NOMO-1 treated with dmso at 0.1 percent for 144 hours (cell line): ENCODE results near the gene SERPINB6.
A peak's percentile ranks its signal among the peaks of the same experiment; 100 is the strongest.
"Not testable (repeated sequence)": the region's sequence is repeated elsewhere in the genome, so short reads cannot be mapped to it uniquely, and the experiment has no call there.

Source experiments
- DNase-seq: peaks from one replicate; lab custom pipeline; 2025; ENCODE audit not compliant: unreplicated experiment; lab: John Stamatoyannopoulos, UW

Gene SERPINB6

DNA sequence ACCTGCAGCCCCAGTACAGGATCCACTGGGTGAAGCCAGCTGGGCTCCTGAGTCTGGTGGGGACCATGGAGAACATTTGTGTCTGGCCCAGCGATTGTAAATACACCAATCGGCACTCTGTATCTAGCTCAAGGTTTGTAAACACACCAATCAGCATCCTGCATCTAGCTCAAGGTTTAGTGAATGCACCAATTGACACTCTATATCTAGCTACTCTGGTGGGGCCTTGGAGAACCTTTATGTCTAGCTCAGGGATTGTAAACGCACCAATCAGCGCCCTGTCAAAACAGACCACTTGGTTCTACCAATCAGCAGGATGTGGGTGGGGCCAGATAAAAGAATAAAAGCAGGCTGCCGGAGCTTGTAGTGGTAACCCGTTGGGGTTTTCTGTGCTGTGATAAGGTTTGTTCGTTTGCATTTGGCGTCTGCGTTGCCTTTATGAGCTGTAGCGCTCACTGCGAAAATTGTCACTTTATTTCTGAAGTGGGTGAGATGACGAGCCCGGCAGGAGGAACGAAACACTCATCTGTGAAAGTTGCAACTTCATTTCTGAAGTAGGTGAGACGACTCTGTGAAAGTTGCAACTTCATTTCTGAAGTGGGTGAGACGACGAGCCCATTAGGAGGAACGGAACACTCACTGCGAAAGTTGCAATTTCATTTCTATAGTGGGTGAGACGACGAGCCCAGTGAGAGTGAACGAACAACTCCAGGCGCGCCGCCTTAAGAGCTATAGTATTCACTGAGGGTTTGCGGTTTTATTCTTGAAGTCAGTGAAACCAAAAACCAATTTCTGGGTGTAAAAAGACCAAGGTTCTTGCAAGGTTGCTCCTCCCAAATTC is 31.1 kb downstream of the SERPINB6 start:
- peak; percentile 4 for DNase-seq

DNA sequence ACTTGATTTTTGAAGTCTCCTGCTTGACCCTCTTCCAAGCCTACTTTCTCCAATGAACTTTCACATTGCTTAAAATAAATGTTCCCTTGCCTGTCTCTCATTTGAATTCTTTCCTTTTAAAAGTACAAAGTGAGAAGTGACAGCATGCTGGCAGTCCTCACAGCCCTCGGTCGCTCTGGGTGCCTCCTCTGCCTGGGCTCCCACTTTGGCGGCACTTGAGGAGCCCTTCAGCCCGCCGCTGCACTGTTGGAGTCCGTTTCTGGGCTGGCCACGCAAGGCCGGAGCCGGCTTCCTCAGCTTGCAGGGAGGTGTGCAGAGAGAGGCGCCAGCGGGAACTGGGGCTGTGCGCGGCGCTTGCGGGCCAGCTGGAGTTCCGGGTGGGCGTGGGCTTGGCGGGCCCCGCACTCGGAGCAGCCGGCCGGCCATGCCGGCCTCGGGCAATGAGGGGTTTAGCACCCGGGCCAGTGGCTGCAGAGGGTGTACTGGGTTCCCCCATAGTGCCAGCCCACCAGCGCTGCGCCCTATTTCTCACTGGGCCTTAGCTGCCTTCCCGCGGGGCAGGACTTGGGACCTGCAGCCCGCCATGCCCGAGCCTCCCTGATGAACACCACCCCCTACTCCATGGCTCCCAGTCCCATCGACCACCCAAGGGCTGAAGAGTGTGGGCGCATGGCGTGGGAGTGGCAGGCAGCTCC is 31.9 kb downstream of the SERPINB6 start:
- no peak for DNase-seq

DNA sequence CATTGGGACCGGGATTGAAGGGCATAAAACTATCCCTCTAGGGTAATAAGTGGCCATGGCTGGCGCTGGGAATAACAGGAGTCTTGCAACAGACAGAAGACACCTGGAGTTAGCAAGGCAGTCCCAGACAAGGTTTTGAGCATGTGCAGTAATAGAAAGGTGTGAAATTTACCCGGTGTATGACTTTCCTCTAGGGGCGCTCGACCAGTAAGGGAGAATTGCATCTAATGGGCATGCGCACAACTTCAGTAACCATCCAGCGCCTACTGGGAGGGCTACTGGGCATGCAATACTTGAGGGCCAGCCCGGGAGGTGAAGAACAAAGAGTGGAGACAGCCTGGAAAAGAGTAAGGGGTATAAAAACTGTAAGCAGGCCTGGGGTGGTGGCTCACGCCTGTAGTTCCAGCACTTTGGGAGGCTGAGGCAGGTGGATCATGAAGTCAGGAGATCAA is 32.7 kb downstream of the SERPINB6 start:
- no peak for DNase-seq

DNA sequence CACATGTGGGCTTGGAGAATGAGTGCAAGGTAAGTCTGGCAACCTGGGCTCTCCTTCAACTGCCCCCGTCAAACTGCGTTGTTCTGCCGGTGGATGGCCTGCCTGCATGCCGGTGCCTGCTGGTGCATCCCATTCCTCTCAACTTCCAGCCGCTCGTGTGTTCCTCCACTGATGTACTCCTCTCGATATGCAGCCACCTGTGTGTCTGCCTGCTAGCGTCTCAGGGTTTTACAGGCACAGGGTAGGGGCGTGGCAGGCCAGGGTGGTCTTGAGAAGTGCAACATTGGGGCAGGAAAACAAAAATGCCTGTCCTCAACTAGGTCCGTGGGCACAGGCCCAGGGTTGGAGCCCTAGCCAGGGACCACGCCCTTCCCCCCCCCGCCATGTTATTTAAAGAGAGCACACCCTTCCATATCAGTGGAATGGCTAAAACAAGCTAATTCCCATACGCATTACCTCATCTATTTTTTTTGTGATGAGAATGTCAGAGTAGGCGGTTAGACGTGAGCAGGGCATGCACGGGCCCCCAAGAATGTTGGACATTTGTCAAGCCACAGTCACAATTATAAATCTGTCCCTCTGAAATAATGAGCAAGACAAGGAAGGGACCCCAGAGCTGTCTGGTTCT is 33.2 kb downstream of the SERPINB6 start:
- no peak for DNase-seq

DNA sequence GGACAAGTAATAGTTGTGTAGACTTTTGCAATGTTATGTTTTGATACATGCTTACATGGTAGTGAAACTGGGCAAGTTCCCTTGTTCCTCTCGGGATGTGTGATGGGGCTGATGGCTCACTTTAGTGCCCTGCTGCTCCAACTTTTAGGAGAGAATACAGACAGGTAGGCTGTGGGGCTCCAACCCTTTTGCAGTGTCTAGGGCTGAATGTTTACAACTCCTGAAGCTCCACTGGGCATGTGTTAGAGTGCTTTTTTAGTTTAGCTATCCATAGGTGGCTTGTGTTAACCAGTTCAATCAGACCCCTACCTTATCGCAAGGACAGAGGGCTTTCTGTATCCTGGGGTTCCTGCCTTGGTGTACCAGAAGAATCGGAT is 33.8 kb downstream of the SERPINB6 start:
- no peak for DNase-seq

DNA sequence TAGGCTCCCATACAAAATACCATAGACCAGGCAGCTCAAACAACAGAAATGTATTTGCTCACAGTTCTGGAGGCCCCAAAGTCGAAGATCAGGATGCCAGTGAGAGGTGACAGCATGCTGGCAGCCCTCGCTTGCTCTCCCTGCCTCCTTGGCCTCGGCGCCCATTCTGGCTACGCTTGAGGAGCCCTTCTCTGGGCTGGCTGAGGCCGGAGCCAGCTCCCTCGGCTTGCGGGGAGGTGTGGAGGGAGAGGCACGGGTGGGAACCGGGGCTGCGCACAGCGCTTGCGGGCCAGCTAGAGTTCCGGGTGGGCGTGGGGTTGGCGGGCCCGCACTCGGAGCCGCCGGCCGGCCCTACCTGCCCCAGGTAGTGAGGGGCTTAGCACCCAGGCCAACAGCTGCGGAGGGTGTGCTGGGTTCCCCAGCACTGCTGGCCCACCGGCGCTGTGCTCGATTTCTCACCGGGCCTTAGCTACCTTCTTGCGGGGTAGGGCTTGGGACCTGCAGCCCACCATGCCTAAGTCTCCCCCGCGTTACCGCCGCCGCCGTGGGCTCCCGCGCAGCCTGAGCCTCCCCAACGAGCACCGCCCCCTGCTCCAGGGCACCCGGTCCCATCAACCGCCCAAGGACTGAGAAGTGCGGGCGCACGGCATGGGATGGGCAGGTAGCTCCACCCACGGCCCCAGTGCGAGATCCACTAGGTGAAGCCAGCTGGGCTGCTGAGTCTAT is 35.6 kb downstream of the SERPINB6 start:
- no peak for DNase-seq

DNA sequence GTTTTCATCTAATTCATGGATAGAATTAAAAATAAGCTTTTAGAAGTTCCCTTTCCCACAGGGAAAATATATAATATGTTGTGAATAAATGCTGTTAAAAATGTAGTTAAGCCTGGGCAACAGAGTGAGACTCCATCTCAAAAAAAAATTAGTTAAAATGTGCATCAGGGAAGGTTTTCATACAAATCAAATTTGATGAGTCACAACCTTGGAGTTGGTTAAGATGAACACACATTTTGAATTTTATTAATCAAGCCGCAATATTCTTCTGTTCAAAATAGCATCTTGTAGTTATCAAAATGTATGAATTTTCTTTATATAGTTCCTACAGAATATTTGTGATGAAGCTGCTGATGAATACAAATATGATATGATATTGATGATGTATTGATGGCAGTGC is 37.3 kb downstream of the SERPINB6 start:
- DNase-seq: no peak

DNA sequence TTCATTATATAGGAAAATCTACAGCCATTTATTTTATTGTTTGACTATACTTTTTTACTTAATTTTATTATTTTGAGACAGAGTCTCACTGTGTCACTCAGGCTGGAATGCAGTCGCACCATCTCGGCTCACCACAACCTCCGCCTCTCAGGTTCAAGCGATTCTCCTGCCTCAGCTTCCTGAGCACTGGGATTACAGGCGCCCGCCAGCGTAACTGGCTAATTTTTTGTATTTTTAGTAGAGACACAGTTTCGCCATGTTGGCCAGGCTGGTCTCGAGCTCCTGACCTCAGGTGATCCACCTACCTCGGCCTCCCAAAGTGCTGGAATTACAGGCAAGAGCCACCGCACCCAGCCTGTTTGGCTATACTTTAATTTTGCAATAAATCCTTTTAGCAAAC is 38.5 kb downstream of the SERPINB6 start:
- DNase-seq: not testable (repeated sequence)

DNA sequence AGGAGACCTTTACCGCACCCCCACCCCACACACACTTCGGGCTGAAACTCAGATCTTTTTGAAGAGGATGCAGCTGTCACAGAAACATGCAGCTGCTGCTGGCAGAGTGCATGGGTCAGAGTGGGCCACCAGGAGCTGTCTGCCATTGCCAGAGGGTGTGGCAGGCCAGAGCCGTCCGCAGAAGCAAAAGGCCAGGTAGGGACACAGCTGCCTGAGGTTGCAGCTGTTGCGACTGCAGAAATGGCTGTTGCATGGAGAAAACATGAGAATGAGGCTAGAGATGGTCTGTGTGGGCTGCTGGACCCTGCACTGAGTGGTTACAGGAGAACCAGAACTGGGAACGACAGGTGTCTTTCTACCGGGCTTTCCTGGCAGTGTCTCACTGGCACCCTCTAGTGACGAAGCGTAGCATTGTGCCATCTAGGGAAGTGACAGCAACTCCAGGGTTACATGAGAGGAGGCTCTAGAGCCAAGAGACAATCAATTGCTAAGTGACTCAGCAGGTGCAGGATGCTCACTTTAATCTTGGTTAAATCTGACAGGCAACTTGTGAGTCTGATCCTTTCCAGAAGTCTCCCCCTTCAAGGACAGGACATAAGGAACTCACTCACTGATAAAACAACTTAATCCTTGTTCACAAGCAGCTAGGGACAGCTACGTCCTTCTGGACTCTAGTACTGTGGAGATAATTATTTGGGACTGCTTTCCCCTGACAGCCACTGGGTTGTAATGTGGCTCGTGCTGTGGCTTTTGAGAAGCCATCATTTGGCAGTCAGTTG is 39.2 kb downstream of the SERPINB6 start:
- peak; percentile 50 for DNase-seq

DNA sequence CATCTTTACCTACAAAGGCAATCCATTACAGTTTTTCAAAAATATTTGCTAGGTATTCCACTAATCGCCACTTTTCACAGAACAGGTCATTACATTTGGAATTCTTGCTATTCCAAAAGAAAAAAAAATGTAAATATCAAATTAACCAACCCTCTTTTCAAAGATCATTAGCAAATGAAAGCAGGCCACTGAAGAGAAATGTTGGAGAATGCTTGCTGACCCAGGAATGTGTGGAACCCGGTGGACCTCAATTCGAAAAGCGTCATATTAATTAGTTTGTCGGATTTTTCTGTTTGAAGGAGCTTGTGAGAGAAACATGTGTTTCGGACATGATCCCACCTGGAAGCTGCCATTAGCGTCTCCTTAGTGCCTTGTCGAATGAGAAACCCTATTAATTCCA is 40.3 kb downstream of the SERPINB6 start:
- DNase-seq: no peak

DNA sequence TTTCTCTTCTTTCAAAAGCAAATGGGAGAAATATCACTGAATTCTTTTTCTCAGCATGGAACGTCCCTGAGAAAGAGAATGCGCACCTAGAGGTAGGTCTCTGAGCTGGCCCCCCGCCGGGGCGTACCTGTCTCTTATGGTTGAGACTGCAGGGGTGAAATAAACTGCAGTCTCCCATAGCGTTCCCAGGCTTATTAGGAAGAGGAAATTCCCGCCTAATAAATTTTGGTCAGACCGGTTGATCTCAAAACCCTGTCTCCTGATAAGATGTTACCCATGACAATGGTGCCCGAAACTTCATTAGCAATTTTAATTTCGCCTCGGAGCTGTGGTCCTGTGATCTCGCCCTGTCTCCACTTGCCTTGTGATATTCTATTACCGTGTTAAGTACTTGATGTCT is 43.4 kb downstream of the SERPINB6 start:
- not testable (repeated sequence) for DNase-seq

DNA sequence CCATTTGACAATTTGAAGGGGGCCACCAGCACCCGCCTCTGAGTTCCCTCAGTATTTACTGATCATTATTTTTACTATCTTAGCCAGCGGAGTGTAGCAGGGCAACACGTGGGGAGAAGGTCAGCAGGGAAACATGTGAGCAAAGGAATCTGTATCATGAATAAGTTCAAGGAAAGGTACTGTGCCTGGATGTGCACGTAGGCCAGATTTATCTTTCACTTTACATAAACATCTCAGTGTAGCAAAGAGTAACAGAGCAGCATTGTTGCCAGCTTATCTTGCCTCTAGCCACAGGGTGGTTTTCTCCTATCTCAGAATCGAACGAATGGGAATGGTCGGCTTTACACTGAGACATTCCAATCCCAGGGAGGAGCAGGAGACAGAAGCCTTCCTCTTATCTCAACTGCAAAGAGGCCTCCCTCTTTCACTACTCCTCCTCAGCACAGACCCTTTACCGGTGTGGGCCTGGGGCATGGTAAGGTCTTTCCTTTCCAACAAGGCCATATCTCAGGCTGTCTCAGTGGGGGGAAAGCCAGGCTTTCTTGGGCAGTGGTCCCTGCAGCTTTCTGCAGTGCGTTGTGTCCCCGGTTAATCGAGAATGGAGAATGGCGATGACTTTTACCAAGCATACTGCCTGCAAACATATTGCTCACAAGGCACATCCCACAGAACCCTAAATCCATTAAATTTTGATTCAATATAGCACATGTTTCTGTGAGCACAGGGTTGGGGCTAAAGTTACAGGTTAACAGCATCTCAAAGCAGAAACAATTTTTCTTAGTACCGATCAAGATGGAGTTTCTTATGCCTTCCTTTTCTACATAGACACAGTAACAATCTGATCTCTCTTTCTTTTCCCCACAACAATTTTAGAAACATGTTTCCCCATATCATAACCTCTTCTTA is 45.3 kb downstream of the SERPINB6 start:
- DNase-seq: not testable (repeated sequence)

DNA sequence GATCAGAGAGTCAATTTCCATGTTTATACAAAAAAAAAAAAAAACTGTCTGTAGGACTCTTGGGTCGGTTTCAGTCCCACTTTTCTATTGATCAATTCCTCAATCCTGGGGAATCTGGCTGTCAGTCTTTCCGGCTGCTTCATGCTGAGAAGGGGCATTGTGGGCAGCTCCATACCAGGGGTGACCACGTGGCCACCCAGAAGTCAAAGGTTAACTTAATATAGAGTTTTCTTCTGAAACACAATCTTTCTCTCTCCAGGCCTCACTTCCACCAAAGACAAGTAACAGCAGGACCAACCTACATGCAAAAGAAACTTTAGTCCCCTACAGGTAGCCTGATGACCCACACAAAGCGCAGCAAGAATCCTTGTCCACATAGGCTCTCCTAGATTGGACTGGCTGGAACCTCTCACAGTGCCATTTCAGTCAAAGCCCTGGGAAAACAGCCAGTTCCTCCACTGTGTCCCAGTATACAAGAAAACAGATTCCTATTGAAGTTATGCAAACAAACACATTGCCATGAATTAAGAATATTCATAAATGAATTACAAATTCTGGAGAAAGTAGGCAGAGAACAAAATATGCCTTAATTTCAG is 49.7 kb downstream of the SERPINB6 start:
- no peak for DNase-seq

DNA sequence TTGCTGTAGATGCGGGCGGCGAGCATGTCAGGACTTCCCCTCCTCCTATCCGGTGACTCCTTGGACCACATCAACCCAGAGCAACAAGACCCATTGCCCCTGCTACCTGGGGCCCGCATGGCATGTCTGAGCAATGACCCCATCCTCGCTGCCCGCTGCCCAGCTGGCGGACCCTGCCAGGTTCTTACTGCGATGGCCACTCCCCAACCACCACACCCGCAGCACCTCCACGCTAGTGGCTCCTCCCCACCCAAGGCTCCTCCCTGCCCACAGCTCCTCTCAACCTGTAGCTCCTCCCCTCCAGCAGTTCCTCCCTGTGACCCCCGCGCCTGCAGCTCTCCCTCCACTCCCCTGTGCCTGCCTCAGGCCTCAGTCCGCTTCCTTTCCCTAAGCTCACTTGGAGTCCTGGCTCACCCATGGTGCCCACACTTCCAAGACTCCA is 50.7 kb downstream of the SERPINB6 start:
- DNase-seq: no peak

DNA sequence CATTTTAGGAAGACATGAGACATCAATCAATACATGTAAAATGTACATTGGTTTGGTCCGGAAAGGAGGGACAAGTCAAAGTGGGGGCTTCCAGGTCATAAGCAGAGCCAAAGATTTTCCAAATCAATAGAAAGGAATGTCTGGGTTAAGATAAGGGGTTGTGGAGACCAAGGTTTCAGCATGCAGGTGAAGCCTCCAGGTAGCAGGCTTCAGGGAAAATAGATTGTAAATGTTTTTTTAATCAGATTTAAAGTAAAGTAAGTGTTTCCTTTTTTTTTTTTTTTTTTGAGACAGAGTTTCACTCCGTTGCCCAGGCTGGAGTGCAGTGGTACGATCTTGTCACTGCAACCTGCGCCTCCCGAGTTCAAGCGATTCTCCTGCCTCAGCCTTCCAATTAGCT is 51.5 kb downstream of the SERPINB6 start:
- DNase-seq: no peak

DNA sequence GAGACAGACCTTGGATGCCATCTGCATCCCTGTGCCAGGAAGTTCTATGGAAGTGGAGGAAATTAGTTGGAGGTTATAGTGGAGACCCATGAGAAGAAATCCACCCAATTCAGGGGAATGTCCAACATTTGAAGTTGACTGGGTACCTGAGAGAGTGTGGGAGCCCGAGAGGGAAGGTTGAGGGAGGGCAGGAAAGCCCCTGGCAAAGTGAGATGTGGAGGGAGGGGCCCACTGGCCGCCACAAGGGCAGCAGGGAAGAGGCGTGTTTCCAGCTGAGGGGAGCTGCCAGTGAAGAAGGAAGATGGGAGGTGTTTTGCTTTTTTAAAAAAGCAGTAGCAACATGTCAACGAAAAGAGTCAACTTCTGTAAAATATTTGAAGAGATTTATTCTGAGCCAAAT is 52.0 kb downstream of the SERPINB6 start:
- no peak for DNase-seq

DNA sequence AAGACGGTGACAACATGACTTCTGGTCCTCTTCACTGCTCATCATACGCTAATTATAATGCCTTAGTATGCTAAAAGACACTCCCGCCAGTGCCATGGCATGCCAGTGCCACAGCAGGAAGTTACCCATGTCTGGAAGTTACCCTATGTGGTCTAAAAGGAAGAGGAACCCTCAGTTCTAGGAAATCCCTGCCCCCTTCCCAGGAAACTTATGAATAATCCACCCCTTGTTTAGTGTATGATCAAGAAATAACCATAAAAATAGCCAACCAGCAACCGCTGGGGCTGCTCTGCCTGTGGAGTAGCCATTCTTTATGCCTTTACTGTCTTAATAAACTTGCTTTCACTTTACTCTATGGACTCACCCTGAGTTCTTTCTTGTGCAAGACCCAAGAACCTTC is 52.4 kb downstream of the SERPINB6 start:
- DNase-seq: no peak

DNA sequence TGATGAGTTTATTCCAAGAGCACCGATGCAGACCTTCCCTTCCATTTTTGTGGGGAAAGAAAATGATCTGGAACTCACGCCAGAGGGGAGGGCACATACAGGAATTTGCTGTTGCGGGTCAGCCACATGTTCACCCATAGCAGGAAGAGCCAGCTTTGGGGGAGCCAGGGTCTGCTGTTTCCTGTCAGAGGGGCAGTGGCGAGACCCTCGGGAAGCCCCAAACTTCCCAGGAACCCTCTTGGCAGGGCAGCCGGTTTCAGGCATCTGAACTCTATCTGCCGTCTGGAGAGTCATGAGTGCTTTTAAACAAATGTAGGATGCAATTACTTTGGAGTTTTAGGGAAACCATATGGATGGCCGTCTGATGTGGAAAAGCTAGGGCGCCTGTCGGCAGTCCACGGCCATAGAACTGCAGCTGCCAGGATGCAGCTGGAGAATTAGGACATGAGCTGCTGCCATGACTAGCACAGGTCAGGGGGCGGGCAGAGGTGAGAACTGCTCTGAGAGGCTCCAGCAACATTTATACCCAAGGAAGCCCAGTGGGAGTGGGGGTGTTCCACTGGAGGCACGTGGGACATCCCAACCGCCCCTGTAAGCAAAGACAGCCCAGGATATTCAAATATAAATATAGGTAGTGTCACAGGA is 53.4 kb downstream of the SERPINB6 start:
- DNase-seq: no peak

DNA sequence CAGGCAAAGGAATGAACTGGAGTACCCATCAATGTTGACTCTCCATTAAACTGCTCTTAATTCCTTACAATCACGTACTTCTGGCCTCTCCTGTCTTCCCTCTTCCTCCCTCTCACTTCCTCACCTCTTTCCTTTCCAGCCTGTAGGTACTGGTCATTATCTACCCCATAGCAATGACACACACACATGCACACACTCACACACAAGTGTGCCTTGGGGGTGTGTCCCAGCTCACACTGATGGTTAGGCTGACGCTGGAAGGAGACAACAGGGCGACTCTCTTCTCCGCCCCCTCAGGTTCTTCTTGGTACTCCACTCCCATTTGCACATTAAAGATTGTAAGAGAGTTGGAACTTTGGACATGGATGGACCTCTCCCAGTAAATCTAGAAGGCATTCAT is 54.3 kb downstream of the SERPINB6 start:
- DNase-seq: no peak
